Heart left ventricle (tissue), 16 donors: ENCODE measurements around the gene SDR42E1. TPM values are rescaled to one million over a fixed set of nuclear protein-coding genes. Genes with fewer than 3 reads are reported as not detected.

Experiments used
- ATAC-seq, 4 donors: fragments of 200-7000 bp; cut with Tn5 transposase; one replicate each; pipeline ENCODE4 v1.9.1; 2020 to 2022; ENCODE audit warnings: moderate library complexity in 4 of 4, mild to moderate bottlenecking in 3 of 4, moderate number of reproducible peaks in 1 of 4
- DNase-seq, 5 donors: peaks; one replicate each; pipeline ENCODE4 v3.0.0-alpha.2; 2020
- H3K27ac ChIP-seq, 12 donors: fragments of 200-600 bp; sonication (generic) in 4 of 12; one replicate each; pipeline versions ENCODE4 v1.5.0 to v1.8.0; 2016 to 2022; ENCODE audit warnings: mild to moderate bottlenecking in 2 of 12
- H3K27me3 ChIP-seq, 9 donors: fragments of 200-600 bp; sonication (generic) in 2 of 9; one replicate each; pipeline versions ENCODE4 v1.5.1 to v1.8.0; 2016 to 2022; ENCODE audit warnings: mild to moderate bottlenecking in 3 of 9
- H3K36me3 ChIP-seq, 9 donors: fragments of 200-600 bp; sonication (generic) in 2 of 9; one replicate each; pipeline versions ENCODE4 v1.5.0 to v1.8.0; 2018 to 2022; ENCODE audit warnings: mild to moderate bottlenecking in 2 of 9
- H3K4me1 ChIP-seq, 12 donors: fragments of 200-600 bp; sonication (generic) in 4 of 12; one replicate each; pipeline versions ENCODE4 v1.5.0 to v1.8.0; 2016 to 2022; ENCODE audit warnings: mild to moderate bottlenecking in 3 of 12
- H3K4me3 ChIP-seq, 12 donors: fragments of 200-600 bp; sonication (generic) in 4 of 12; one replicate each; pipeline versions ENCODE4 v1.5.0 to v1.8.0; 2017 to 2022; ENCODE audit warnings: mild to moderate bottlenecking in 9 of 12, moderate library complexity in 4 of 12
- H3K9me3 ChIP-seq, 12 donors: fragments of 200-600 bp; sonication (generic) in 4 of 12; one replicate each; pipeline versions ENCODE4 v1.5.0 to v1.8.0; 2016 to 2022; ENCODE audit warnings: mild to moderate bottlenecking in 1 of 12
- POLR2A ChIP-seq, 2 donors: fragments of 450-650 bp; IDR thresholded peaks; one replicate each; pipeline ENCODE4 v1.6.1; 2017; ENCODE audit warnings: antibody characterized with exemption in 2 of 2, mild to moderate bottlenecking in 2 of 2, moderate library complexity in 2 of 2
- WGBS, 4 donors: extraction: QIAGEN DNeasy Blood & Tissue Kit in 2 of 4; methylation state at CpG; one replicate each; pipeline versions ENCODE4 v1.1.5 to v1.1.7; 2013 to 2018; 5-methylcytosine and 5-hydroxymethylcytosine counted together
- intact Hi-C, 10 donors: fragments of 100-400 bp; cut with DNase I; formaldehyde crosslinking; loops; one replicate each; pipeline versions ENCODE4 v1.11.1 to v1.14.2; 2022
- polyA plus RNA-seq, 2 donors: library from polyadenylated mRNA; stranded (reverse); fragments of 200-250 nt; gene quantifications; one replicate each; pipeline ENCODE4 v1.2.3, GENCODE V29; 2013
- total RNA-seq, 9 donors: library from RNA; depleted of rRNA in 2 of 9; stranded (reverse); fragments of >200 nt in 2 of 9; fragmentation: NEBNext Ultra II Directional in 3 of 9; extraction: Animal tissue kit (Norgen Biotek cat#: 25700) in 3 of 9; gene quantifications; one replicate each; pipeline versions ENCODE4 v1.1.0 to v1.2.4, GENCODE V29; 2016 to 2023
- TF ChIP-seq, protein P1 (sequence below), 12 donors: fragments of 200-600 bp; sonication (generic) in 4 of 12; IDR thresholded peaks; one replicate each; pipeline versions ENCODE4 v1.5.0 to v1.8.0; 2018 to 2022; ENCODE audit warnings: antibody characterized with exemption in 12 of 12, mild to moderate bottlenecking in 5 of 12
- donor health status: ischemic (EF 13 %, LVEDD 7.1; RV severe dilation, severe dysfunction).
- donor health status: healthy with polysubstance abuse.
- donor health status: DM: no; HTN: yes; CAD: no.
- donor health status: DM: no; HTN: no; CAD: no.
- donor health status: ischemic (EF 25% LVEDD 6.9; RV normal size, moderate dysfunction).
- donor health status: ischemic (EF 25% LVEDD 5.7; RV mildly dilated, moderate dysfunction).
- donor health status: healthy.
- donor health status: DM: yes; HTN: yes; CAD: no.
- donor health status: ischemic (EF 35%, LVEDD 5.7; RV mildly dilated, moderate dysfunction).
- donor health status: nonischemic (EF 11% LVEDD 7.7; RV severe dilation, severe dysfunction).
- donor health status: DM: yes; HTN: yes; CAD: no.
- donor health status: PGD.
- donor health status: ischemic (EF 29% LVEDD 5.4; RV normal size, mild dysfunction).
- donor health status: nonischemic (EF 23%, LVEDD 6.1; RV moderate dilation, normal function).

SDR42E1 gene
- total and polyA plus RNA-seq, 11 donors = 0.06 to 2.2 (median 0.75) TPM; not detected in 1

GRCh38 chr16:81967358-81967757 is 43.9 kb downstream of the SDR42E1 start:
- no peak for TF ChIP-seq POLR2A (IDR thresholded peaks at IDR 0.05)
- TF ChIP-seq, protein P1, sequence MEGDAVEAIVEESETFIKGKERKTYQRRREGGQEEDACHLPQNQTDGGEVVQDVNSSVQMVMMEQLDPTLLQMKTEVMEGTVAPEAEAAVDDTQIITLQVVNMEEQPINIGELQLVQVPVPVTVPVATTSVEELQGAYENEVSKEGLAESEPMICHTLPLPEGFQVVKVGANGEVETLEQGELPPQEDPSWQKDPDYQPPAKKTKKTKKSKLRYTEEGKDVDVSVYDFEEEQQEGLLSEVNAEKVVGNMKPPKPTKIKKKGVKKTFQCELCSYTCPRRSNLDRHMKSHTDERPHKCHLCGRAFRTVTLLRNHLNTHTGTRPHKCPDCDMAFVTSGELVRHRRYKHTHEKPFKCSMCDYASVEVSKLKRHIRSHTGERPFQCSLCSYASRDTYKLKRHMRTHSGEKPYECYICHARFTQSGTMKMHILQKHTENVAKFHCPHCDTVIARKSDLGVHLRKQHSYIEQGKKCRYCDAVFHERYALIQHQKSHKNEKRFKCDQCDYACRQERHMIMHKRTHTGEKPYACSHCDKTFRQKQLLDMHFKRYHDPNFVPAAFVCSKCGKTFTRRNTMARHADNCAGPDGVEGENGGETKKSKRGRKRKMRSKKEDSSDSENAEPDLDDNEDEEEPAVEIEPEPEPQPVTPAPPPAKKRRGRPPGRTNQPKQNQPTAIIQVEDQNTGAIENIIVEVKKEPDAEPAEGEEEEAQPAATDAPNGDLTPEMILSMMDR (IDR thresholded peaks at IDR 0.05) = no peak
- Histone ChIP-seq H3K9me3 (peaks cover 0 to 26% (median 10%) of the 10 kb centered on the region in 12 donors), H3K36me3 (no peaks in the 10 kb centered on the region), H3K4me1 (no peaks in the 10 kb centered on the region), H3K27me3 (no peaks in the 10 kb centered on the region), H3K4me3 (no peak overlapping the region), H3K27ac (no peak overlapping the region)
- WGBS, 4 donors = 81 to 85% (median 83%) methylated on average over 5 of the region's 5 CpGs
- ATAC-seq (no peak), DNase-seq (no peak)
- intact Hi-C loops = no loop called here

GRCh38 chr16:81964808-81965207 is 46.5 kb downstream of the SDR42E1 start:
- H3K27ac ChIP-seq = no peak overlapping the region
- no peak for DNase-seq
- no peaks in the 10 kb centered on the region for H3K27me3 ChIP-seq
- H3K4me1 ChIP-seq = no peaks in the 10 kb centered on the region
- TF ChIP-seq POLR2A (IDR thresholded peaks at IDR 0.05) = no peak
- TF ChIP-seq, protein P1 (IDR thresholded peaks at IDR 0.05) = no peak
- ATAC-seq = no peak
- intact Hi-C loops = no loop called here
- no peak overlapping the region for H3K4me3 ChIP-seq
- no peaks in the 10 kb centered on the region for H3K36me3 ChIP-seq
- WGBS, 4 donors = 89 to 95% (median 92%) methylated on average over 6 of the region's 6 CpGs
- H3K9me3 ChIP-seq = peaks cover 0 to 9% (median 0%) of the 10 kb centered on the region in 12 donors

DNA sequence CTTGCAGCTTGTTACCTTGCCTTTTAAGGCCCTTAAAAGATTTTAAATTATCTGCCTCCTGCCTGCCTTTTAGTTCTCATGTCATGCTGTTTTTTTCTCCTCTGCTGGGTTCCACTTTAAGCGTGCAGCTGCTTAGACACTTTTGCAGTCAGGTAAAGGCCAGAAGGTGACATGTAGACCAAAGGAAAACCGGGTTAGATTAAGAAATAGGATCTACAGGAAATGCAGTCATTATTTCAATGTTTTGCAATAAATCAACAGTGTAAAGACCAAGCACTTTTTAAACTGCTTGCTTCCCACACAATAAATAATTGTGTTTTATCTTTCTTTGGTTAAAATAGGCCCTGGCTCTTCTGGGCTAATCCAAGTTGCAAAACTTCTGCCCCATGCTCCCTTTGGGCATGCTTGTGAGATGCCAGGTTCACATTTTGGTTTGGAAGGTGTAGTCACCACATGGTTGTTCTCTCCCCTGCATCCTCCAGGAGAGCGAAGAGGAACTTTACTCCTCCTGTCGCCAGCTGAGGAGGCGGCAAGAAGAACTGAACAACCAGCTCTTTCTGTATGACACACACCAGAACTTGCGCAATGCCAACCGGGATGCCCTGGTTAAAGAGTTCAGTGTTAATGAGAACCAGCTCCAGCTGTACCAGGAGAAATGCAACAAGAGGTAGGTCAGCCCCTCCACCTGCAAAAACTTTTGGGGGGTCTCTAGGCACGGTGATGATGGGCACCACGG is 54.9 kb downstream of the SDR42E1 start:
- Histone ChIP-seq H3K4me1 (no peaks in the 10 kb centered on the region), H3K27ac (no peak overlapping the region), H3K27me3 (no peaks in the 10 kb centered on the region), H3K36me3 (peaks cover 0 to 26% (median 2%) of the 10 kb centered on the region in 9 donors), H3K4me3 (no peak overlapping the region), H3K9me3 (peaks cover 0 to 15% (median 5%) of the 10 kb centered on the region in 12 donors)
- DNase-seq (no peak), ATAC-seq (no peak)
- TF ChIP-seq, protein P1 (IDR thresholded peaks at IDR 0.05) = no peak
- TF ChIP-seq POLR2A (IDR thresholded peaks at IDR 0.05) = no peak
- intact Hi-C loops = no loop called here
- WGBS, 4 donors = 82 to 91% (median 88%) methylated on average over 7 to 9 of the region's 9 CpGs

DNA sequence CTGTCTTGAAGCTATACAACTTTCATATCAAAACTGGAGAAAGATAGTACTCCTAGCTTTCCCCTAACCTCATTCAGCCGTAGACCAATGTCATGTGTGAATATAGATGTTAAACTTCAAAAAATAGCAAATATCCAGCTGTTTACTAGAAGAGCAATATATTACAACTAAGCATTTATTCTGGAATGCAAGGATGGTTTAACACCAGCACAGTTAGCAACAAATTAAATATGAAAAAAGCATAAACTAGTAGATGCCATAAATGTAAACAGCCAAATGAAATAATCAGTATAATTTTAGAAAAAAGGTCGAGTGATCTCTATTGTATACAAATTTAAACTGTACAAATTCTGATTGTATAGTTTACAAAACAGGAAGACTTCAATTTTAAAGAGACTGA is 59.7 kb downstream of the SDR42E1 start:
- no peak overlapping the region for H3K27ac ChIP-seq
- H3K4me1 ChIP-seq = no peaks in the 10 kb centered on the region
- 69 to 78% (median 72%) methylated on average over 2 of the region's 2 CpGs for WGBS, 4 donors
- H3K36me3 ChIP-seq = peaks cover 0 to 47% (median 0%) of the 10 kb centered on the region in 9 donors
- no peak for DNase-seq
- TF ChIP-seq POLR2A (IDR thresholded peaks at IDR 0.05) = no peak
- TF ChIP-seq, protein P1 (IDR thresholded peaks at IDR 0.05) = no peak
- intact Hi-C loops = no loop called here
- no peaks in the 10 kb centered on the region for H3K27me3 ChIP-seq
- peaks cover 0 to 38% (median 13%) of the 10 kb centered on the region in 12 donors for H3K9me3 ChIP-seq
- no peak for ATAC-seq
- no peak overlapping the region for H3K4me3 ChIP-seq
